Kidney epithelial cell (primary cell): Measurements from ENCODE around the gene HOXD8. TPM values are rescaled to one million over a fixed set of nuclear protein-coding genes. Genes with fewer than 3 reads are reported as not detected.
A peak's percentile ranks its signal among the peaks of the same experiment; 100 is the strongest.

Source experiments
- DNase-seq: peaks from one replicate; pipeline ENCODE4 v3.0.0-alpha.2; 2010; ENCODE audit warnings: low read depth
- H3K27me3 ChIP-seq: 2 replicates; pipeline ENCODE4 v1.6.0; 2011; ENCODE audit warnings: low read length; ENCODE audit not compliant: control insufficient read depth, insufficient read depth
- H3K36me3 ChIP-seq: 2 replicates; pipeline ENCODE4 v1.5.1; 2011; ENCODE audit warnings: low read length; ENCODE audit not compliant: control insufficient read depth, insufficient read depth
- H3K4me3 ChIP-seq: 2 replicates; pipeline ENCODE4 v1.5.1; 2011; ENCODE audit warnings: low read depth, mild to moderate bottlenecking, control low read depth, low read length
- CTCF ChIP-seq: IDR thresholded peaks from 2 replicates; pipeline ENCODE4 v1.5.1; 2011; ENCODE audit warnings: mild to moderate bottlenecking, moderate library complexity, low read length, control low read depth, inconsistent platforms; ENCODE audit not compliant: insufficient read depth, poor library complexity, severe bottlenecking
- total RNA-seq: library from RNA; depleted of rRNA; stranded (reverse); fragments of >200 nt; gene quantifications from 2 replicates; pipeline ENCODE4 v1.2.3, GENCODE V29; 2015

The HOXD8 gene
- total RNA-seq, 1 donor from 2014 or later: 18.1 TPM

DNA sequence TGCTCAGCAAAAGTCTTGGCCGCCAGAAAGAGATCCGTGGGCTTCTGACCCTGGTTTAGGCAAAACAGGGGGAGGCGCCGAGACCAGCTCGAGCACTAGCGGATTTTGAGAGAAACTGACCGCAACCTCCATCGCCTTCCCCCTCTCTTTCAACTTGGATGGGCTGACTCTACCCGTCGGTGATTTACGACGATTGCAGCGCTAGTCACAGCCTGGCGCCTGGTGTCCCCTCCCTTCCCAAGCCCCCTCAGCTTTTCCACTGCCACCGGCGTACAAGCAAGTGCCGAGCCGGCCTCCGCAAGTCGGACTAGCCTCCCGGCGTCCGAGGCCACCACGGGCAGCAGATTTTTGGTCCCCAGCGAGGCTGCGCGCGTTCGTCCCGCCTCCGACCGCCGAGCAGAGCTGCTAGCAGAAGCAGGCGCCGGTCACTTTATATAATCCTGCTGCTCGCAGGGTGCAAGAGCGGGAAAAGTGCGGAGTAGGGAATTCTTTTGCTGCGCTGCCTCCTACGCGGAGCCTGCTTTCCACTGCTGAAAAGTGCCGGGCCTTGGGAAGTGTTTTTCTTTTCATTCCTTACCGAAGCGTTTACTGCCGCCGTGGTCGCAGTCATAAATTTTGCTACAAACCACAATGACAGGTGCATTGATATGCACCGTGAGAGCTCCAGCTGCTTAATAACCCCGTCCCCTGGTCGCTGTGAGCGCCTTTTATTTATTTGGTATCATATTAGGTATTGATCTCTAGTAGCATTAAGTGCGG lies 35.3 kb downstream of the HOXD8 start:
- DNase-seq: no peak
- Histone ChIP-seq H3K4me3 (peak overlapping the region; percentile 30), H3K27me3 (no peaks in the 10 kb centered on the region), H3K36me3 (no peaks in the 10 kb centered on the region)
- TF ChIP-seq CTCF: no peak

GRCh38 chr2:176165370-176166050 lies 36.0 kb downstream of the HOXD8 start:
- DNase-seq: no peak
- H3K27me3 ChIP-seq: no peaks in the 10 kb centered on the region
- no peaks in the 10 kb centered on the region for H3K36me3 ChIP-seq
- no peak for TF ChIP-seq CTCF
- peak overlapping the region; percentile 30 for H3K4me3 ChIP-seq

- H3K27me3 ChIP-seq: no peaks in the 10 kb centered on the region
- no peak for TF ChIP-seq CTCF
- no peak overlapping the region for H3K4me3 ChIP-seq
- no peaks in the 10 kb centered on the region for H3K36me3 ChIP-seq
- DNase-seq: no peak
These were observed 36.8 kb downstream of the HOXD8 start for GRCh38 chr2:176166272-176166671.

DNA sequence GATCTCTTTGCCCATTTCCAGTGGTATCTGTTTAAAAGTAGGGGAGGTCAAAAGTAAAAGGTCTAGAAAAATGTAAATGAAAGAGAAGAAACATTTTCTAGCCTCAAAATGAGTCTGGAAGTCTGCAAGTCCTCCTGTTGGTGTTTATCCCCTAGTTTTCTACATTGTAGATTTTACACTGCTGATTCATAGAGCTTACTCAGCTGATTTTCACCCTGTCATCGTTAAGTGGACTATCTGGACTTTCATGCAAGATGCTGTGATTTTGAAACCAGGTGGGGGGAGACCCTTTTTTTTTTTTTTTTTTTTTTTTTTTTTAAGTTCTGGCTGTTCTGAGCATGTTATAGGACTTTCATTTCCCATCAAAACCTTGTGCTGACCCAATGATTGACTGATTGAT lies 37.9 kb downstream of the HOXD8 start:
- DNase-seq: no peak
- no peak for TF ChIP-seq CTCF
- H3K36me3 ChIP-seq: no peaks in the 10 kb centered on the region
- no peak overlapping the region for H3K4me3 ChIP-seq
- no peaks in the 10 kb centered on the region for H3K27me3 ChIP-seq

- H3K4me3 ChIP-seq: no peak overlapping the region
- no peak for TF ChIP-seq CTCF
- no peaks in the 10 kb centered on the region for H3K36me3 ChIP-seq
- DNase-seq: no peak
- H3K27me3 ChIP-seq: no peaks in the 10 kb centered on the region
These were observed 39.7 kb downstream of the HOXD8 start for GRCh38 chr2:176169181-176169580.
